GM18526 (cell line): ENCODE results near the gene MSI2.

Experiments
- POLR2A ChIP-seq: IDR thresholded peaks from 3 replicates; pipeline ENCODE4 v1.6.1; 2011; ENCODE audit not compliant: insufficient read length; ENCODE audit errors: extremely low read depth

The MSI2 gene

DNA sequence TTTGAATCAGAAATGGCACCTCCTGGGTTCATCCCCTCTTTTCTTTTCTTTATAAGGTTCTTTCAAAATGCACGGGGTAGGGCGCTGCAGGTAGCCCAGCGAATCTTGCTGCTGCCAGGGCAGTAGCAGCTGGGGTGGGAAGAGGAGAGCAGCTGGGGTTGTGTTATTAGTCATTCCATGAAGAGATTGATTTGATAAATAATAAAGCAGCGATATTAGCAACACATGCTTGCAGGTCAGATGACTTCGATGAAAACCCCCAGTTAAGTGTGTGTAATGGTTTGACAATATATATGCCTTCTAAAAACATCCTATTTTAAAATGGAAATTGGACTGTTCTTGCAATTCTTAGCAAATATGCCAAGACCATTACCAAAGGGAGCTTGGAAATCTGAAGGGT lies 288.1 kb downstream of the MSI2 start:
- no peak for TF ChIP-seq POLR2A

DNA sequence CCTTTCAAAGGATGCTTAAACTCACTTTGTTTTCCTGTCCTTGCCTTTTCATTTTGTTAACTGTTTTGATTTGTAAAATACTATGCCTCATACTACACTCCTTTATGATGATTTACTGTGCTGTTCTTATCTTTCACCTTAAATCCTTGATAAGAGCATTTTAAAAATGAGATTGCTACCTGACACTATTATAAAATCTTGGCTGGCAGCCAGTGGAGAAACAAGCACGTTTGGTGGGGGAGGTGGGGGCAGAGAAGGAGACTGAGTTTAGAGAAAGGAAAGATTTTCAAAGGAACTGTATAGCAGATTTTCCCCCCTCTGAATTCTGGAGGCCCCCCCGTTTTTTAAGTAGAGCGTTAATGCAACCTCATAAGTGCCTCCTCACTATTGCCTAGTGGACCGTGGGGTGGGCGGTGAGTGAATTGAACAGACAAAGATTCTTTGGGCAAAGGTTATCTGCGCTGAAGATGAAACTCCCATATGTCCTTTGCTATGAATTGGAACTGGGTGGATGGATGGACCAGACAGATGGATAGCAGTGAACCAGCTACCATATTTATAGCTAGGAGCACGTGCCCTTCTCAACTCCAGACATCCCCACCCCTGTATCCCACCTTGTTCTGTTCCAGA lies 288.6 kb downstream of the MSI2 start:
- TF ChIP-seq POLR2A: no peak

DNA sequence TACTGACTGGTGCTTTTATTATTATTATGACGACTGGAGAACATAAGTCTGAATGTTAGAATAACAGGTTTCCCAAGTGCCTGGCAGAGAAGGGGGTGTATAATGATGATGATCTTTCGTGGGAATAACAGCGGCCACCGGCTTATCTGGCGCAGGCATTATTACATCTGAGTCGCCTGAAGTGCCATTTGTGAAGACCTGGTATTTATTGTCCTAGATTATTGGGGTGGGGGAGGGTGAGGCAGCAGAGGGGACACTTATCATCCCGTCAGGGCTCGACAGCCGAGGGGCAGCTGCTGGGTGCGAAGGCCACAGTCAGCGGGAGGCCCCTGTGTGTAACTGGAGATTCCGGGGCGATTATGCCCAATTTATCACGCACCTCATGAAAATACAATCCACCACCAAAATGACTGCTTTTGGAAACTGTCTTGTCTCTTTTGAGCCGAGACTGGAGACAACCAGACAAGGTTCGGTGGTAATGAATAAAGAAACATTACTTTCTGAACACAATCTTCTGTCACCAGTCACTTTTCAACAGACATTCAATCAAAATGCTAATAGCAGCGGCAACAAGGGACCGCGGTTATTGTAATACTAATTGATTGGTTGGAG lies 289.5 kb downstream of the MSI2 start:
- no peak for TF ChIP-seq POLR2A

DNA sequence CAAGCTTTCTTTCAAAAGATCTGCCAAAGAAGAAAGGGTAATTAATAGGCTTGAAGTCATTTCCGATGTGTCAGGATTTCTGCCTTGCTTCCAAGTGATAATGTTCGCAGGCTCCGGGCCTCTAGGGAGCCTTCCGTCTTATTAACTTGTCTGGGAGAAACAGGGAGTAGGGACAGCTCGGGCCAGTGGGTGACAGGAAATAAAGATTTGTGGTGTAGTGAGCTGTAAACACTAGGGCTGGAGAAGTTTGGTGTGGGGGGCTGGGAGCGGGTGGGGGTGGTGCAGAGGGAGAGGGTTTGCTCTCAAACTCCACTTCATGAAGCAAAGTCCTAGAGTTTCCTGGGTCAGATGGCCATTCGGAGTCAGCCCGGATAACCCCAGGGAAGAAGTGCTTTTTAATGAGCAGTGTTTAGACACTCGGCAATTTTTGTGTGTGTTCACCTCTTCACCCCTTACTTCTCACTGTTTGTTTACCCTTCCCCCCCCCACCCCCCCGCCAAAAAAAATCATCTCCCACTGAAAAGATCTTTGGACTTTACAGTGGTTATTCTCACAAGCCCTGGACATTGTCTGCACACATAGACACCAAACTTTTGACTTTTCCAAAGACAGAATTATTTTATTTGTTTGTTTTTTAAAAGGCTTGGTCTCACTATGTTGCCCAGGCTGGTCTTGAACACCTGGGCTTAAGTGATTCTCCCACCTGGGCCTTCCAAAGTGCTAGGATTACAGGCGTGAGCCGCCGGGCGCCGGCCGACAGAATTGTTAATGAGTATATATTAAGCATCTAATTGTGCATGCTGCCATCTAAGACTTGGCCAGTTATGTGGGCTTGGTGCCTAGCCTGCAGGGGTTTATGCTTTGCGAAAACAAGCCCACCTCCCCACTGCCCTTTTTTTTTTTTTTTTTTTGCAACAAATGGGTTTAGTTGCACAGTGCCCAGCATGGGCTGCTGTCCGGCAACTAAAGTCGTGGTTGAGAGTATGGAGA lies 292.4 kb downstream of the MSI2 start:
- TF ChIP-seq POLR2A: no peak

DNA sequence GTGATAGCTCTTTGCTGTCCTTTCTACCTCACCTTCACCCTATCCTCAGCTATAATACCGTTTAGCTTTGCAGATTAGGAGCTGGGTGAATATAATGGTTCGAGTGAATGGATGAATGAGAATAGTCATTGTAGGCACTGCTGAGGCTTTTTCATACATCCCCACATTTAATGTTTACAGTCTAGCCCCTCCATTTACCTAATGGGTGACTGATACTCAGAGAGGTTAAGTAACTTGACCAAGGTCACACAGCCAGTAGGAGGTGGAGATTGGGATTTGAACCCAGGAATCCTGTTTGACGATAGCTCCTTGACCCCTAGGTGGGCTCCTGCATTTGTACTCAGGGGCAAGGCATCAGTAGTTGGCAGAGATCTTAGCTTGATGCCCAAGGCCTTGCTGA lies 293.1 kb downstream of the MSI2 start:
- no peak for TF ChIP-seq POLR2A

DNA sequence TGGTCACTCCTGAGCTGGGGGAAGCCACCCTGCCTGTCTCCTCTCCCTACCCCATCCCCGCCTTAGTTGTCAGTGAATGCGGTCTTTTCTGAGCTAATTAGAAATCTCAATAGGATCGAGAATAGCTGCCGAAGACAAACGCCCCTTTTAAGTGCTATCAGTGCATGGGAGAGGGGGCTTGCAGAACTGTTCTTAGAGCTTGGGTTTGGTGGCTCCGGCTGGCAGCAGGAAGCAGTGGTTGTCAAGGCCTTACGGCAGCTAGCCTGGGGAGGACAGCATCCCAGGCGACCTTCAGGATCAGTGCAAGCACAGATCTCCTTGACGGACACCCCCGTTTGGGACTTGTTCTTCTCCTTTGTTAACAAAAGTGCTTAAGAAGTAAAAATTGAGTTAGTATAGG lies 293.7 kb downstream of the MSI2 start:
- no peak for TF ChIP-seq POLR2A

DNA sequence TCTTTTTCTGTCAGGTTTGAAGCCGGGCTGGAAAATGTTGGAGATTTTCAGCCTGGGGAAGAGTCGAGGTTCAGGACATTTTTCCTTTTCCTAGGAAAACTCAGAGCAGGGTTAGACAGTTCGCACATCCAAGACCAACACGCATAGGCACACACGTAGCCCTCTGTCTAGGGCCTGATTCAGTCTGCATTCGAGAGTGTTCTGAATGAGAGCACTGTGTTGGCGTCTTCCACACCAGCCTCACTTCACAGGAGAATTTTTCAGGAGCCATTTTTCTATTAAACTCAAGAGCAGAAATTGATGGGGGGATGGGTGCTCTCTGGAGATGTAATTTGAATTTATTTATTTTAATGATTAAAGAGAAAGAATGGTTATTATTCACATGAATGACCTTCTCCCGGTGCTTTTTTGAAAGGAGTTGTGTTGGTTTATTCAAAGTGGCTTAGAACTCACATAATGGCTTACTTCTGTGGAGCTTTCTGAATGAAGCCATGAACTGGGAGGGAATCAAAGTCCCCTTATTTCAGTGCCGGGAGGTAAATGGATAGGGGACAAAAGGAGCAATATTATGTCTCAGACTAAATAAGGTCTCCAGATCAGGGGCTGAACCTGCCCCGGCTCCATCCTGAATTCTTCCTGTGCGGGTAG lies 294.5 kb downstream of the MSI2 start:
- TF ChIP-seq POLR2A: no peak

DNA sequence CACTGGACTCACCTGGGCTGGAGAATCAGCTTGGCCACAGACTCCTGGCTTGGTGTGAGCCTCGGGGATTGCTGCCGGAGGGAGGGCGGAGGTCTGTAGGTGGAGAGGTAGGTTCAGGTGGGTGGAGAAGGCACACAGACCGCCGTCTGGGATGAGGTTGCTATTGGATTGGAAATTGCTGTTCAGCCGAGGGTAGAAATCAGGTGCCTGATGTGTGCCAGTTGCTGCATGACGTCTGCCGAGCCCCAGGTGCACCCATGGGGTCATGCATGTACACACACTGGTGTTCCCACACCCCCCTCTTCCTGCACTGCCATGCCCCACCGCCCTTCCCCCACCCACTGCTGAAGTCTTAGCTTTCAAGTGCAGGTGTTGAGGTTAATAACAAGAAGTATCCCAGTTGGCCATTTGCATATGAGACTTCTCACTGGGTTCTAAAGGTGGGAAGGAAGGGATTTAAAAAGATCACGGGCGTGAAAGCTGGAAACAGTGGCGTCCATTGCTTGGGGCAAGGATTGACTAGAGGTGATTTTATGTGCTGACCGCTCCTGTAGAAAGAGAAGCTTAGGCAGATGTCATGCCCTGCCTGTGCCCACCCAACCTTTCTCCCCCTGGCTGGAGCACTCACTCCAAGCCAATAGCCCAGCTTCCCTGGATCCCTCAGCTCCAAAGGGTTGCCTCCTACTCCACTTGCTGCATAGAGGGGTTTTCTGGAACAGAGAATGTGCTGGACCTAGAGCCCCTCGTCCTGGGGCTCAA lies 295.2 kb downstream of the MSI2 start:
- no peak for TF ChIP-seq POLR2A

DNA sequence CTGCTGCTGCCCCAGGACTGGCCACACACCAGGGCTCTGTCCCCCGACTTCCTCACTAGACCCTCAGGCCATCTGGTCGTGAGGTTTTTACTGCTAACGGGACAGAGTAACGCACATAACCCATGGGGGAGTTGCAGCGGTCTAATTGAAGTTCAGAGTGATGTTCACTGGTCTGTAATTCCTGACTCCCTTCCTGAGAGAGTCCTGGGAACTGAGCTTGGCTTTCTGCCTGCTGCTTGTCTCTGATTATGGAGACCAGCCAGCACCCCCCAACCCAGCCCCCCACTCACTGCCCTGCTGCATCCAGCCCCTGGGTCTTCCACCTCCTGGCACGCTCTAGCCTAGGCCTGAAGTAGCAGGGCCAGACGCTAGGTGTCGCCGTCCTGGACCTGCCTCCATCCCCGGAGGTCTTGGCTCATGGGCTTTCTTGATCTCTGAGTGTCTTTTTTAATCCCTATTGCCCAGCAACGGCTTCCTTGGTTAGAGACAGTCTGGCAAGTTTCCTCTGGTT lies 295.8 kb downstream of the MSI2 start:
- no peak for TF ChIP-seq POLR2A

DNA sequence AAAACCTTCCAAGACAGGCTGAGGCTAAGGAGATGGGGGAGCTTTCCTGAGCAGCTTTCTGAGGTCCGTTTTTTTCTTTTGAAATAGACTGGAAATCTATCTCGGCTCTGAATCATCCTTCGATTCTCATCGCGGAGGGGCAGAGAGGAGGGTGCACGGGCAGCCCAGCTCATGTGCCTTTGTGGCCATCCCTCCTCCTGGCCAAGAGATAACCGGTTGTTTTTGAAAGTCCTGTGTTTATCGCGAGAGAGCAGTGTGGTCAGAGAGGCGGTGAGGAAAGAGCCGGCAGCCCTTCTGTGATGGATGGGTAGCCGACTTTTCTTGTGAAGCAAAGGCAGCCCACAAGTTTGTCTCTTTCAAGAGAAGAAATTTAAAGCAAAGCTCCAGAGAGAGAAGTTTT lies 297.2 kb downstream of the MSI2 start:
- TF ChIP-seq POLR2A: no peak

DNA sequence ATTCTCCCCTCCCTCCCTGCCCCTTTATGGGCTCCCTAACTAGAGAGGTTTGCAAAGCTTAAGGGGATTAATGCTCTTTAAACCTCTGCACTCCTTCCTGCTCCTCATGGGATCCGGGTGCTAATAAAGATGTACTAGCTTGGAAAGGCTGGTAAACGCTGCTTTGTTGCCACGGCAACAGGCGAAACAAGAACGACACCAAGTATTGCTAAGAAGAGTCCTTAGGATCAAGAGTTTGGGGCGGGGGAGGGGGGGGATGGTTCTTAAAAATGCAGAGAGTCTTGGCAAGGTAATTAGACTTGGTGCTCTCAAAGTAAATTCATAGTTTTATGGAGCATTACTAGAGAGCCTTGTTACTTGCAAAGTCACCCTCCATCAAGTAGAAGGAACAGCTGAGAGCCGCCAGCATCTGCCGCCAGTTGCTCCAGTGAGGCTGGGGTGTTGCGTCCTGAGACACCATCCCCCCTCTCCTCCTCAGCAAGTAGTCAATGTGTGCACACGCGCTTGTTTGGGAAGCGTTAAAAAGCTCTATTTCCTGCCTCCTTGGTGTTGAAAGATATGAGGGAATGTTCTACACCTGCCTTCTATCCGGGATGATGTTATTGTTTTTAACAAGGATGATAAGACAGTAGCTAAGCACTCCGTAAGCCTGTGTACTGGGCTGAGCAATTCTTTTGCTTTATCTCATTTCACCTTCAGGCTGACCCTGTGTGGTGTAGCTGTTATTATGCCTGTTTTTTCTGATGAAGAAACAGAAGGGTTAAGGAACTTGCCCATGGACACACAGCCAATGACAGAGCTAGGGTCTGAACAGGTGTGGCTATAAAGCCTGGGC lies 297.9 kb downstream of the MSI2 start:
- TF ChIP-seq POLR2A: no peak

DNA sequence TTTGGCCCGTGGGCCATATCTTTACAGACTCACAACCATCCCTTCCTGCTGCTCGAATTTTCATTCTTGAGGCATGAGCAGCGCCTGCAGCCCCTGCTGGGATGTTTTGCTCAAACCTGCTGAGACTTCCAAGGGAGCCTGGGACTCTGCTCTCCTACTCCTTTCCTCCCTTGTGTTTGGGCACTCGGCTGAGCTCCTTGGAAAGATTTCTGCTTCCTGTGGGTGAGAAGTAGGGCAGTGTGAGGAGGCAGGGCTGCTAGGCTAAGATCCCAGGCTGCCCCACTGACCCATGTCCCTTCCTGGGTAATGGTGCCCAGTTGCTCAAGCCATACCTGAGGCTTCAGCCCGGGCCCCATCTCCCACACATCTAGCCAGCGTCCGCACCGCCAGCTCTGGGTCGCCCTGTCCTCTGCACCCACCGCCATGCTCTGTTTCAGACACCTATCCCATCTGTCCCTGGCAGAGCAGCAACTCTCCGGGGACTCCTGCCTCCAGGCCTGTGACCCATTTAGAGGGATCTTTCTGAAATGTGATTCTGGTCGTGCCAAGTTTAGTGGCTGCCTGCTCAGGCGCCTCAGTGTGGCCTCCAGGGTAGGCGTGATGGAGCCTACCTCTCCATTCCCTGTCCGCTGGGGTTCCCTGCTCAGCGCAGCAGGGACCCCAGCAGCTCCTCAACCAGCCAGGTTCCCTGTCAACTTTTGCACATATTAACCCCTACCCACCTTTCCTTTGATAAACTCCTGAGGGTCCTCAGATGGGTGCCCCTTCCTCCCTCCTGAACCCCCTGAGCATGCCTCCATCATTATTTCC lies 298.7 kb downstream of the MSI2 start:
- TF ChIP-seq POLR2A: no peak

DNA sequence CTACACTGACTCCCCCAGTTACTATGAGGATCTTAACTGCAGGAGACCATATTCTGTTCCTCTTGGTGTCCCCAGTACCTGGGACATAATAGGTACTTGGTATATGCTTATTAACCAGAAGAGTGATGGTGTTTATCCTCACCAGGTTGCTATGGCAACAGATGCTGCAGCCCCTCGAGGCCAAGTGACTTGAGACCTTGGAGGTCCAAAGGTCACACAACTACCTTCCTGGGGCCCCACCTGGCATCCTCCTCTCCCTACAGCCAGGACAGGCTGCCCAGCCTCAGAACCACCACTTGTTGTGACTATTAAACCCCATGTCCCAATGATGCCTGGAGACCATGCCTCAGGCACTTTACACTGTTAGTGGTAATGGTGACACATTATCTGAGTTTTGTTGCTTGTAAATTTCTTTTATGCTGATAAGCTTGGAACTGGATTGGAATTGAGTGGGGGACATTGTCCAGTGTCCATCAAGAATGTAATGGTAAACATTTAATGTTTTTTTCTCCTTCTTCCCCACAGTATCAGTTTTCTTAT lies 299.4 kb downstream of the MSI2 start:
- TF ChIP-seq POLR2A: no peak
